ENCODE data around the gene CHD9.

The CHD9 gene

GRCh38 chr16:53142823-53143568 lies 88.2 kb downstream of the CHD9 start:
- no peak for TF ChIP-seq CTCF (IDR thresholded peaks at IDR 0.05; ENCODE audit: insufficient read depth, low read length, missing control alignments)
- CTCF ChIA-PET: interaction anchor here (0.6 to 2.3 kb wide), 4 partner anchors 8 to 108 kb away, joined by 3 to 6 read pairs (median 4); partner anchors contain the start of gene CHD9
- no peak for DNase-seq (ENCODE audit: low read depth, low spot score)
- H3K4me3 ChIP-seq (ENCODE audit: low read depth, low read length): no peak overlapping the region
- POLR2A ChIA-PET: no interaction called here

GRCh38 chr16:53147500-53148065 lies 92.8 kb downstream of the CHD9 start:
- no peak overlapping the region for H3K4me3 ChIP-seq (ENCODE audit: low read depth, low read length)
- CTCF ChIA-PET: interaction anchor here (1.1 to 1.2 kb wide), 3 partner anchors 10 to 18 kb away, joined by 3 to 5 read pairs (median 3); no protein-coding TSS in a partner anchor
- no peak for TF ChIP-seq CTCF (IDR thresholded peaks at IDR 0.05; ENCODE audit: insufficient read depth, low read length, missing control alignments)
- POLR2A ChIA-PET: no interaction called here
- DNase-seq (ENCODE audit: low read depth, low spot score): no peak

- no peak for DNase-seq (ENCODE audit: low read depth, low spot score)
- no peak for TF ChIP-seq CTCF (IDR thresholded peaks at IDR 0.05; ENCODE audit: insufficient read depth, low read length, missing control alignments)
- ChIA-PET POLR2A (no interaction called here), CTCF (interaction anchor here (1.3 to 1.8 kb wide), 3 partner anchors 9 to 95 kb away, joined by 4 to 13 read pairs (median 5); no protein-coding TSS in a partner anchor)
- H3K4me3 ChIP-seq (ENCODE audit: low read depth, low read length): no peak overlapping the region
These were observed 96.0 kb downstream of the CHD9 start for GRCh38 chr16:53150769-53151168.

GRCh38 chr16:53152329-53152728 lies 97.5 kb downstream of the CHD9 start:
- POLR2A ChIA-PET: no interaction called here
- H3K4me3 ChIP-seq (ENCODE audit: low read depth, low read length): no peak overlapping the region
- no peak for TF ChIP-seq CTCF (IDR thresholded peaks at IDR 0.05; ENCODE audit: insufficient read depth, low read length, missing control alignments)
- CTCF ChIA-PET: interaction anchor here (1.1 to 2.0 kb wide), 3 partner anchors 8 to 22 kb away, joined by 3 to 5 read pairs (median 4); no protein-coding TSS in a partner anchor
- no peak for DNase-seq (ENCODE audit: low read depth, low spot score)

- POLR2A ChIA-PET: no interaction called here
- TF ChIP-seq CTCF (IDR thresholded peaks at IDR 0.05; ENCODE audit: insufficient read depth, low read length, missing control alignments): no peak
- CTCF ChIA-PET: interaction anchor here (2.0 kb wide), 1 partner anchor 17 kb away, joined by 4 read pairs; no protein-coding TSS in a partner anchor
- DNase-seq (ENCODE audit: low read depth, low spot score): no peak
- H3K4me3 ChIP-seq (ENCODE audit: low read depth, low read length): no peak overlapping the region
These were observed 98.3 kb downstream of the CHD9 start for GRCh38 chr16:53153130-53153529.

- DNase-seq (ENCODE audit: low read depth, low spot score): no peak
- POLR2A ChIA-PET: no interaction called here
- CTCF ChIA-PET: interaction anchor here (0.7 to 1.9 kb wide), 8 partner anchors 8 to 100 kb away, joined by 3 to 11 read pairs (median 3); partner anchors contain the start of gene CHD9
- H3K4me3 ChIP-seq (ENCODE audit: low read depth, low read length): no peak overlapping the region
- TF ChIP-seq CTCF (IDR thresholded peaks at IDR 0.05; ENCODE audit: insufficient read depth, low read length, missing control alignments): no peak
These were observed 99.7 kb downstream of the CHD9 start for GRCh38 chr16:53154513-53154912.
